ENCODE measurements around the gene PLCB2.
A peak's percentile ranks its signal among the peaks of the same experiment; 100 is the strongest.

The PLCB2 gene

GRCh38 chr15:40277471-40277870 lies 30.3 kb downstream of the PLCB2 start:
- in situ Hi-C loops (cut with MboI; ENCODE audit: low pct_unique_long_range_greater_than_20kb, low sequenced_read_pairs) = loop anchor here (10.0 kb wide), 1 partner anchor 63 kb away; no protein-coding TSS in a partner anchor
- DNase-seq = peak; percentile 52

- DNase-seq = no peak
- in situ Hi-C loops (cut with MboI; ENCODE audit: low pct_unique_long_range_greater_than_20kb, low sequenced_read_pairs) = loop anchor here (10.0 kb wide), 1 partner anchor 62 kb away; no protein-coding TSS in a partner anchor
These were observed 30.8 kb downstream of the PLCB2 start for GRCh38 chr15:40276927-40277326.

DNA sequence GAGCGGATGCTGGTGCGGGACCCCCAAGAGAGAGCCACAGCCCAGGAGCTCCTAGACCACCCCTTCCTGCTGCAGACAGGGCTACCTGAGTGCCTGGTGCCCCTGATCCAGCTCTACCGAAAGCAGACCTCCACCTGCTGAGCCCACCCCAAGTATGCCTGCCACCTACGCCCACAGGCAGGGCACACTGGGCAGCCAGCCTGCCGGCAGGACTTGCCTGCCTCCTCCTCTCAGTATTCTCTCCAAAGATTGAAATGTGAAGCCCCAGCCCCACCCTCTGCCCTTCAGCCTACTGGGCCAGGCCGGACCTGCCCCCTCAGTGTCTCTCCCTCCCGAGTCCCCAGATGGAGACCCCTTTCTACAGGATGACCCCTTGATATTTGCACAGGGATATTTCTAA lies 31.8 kb downstream of the PLCB2 start:
- in situ Hi-C loops (cut with MboI; ENCODE audit: low pct_unique_long_range_greater_than_20kb, low sequenced_read_pairs) = loop anchor here (10.0 kb wide), 1 partner anchor 61 kb away; no protein-coding TSS in a partner anchor
- DNase-seq = no peak

DNA sequence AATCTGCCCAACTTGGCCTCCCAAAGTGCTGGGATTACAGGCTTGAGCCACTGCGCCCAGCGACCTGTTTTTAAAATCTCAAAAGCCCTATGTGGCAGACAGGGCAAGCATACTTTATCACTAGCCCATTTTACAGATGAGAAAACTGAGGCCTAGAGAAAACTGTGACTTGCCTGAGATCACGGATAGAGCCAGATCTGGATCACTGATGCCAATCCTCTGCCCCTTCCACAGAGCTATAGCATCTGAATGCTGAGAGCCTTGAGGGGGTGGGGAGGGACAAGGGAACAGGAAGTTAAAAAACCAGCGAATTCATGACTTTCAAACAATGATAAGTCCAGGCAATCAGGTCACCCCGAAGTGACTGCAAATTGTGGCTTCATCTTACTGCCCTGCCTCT lies 32.2 kb downstream of the PLCB2 start:
- in situ Hi-C loops (cut with MboI; ENCODE audit: low pct_unique_long_range_greater_than_20kb, low sequenced_read_pairs) = loop anchor here (10.0 kb wide), 1 partner anchor 61 kb away; no protein-coding TSS in a partner anchor
- DNase-seq = no peak

- in situ Hi-C loops (cut with MboI; ENCODE audit: low pct_unique_long_range_greater_than_20kb, low sequenced_read_pairs) = loop anchor here (10.0 to 25.0 kb wide), 2 partner anchors 60 to 487 kb away; partner anchors contain the start of gene FSIP1
- DNase-seq = peak; percentile 95
These were observed 33.1 kb downstream of the PLCB2 start for GRCh38 chr15:40274350-40275274.

DNA sequence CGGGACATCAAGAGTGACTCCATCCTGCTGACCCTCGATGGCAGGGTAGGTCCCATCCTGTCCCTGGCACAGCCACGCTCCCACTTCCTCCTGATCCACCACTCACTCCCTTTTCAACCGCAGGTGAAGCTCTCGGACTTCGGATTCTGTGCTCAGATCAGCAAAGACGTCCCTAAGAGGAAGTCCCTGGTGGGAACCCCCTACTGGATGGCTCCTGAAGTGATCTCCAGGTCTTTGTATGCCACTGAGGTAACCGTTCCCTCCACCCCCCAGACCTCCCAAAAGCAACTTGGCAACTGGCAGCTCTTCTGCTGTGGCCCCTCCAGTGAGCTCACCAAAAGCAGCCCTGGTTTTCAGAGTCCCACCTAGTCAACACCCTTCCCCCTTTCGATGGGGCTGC lies 34.3 kb downstream of the PLCB2 start:
- DNase-seq = no peak
- in situ Hi-C loops (cut with MboI; ENCODE audit: low pct_unique_long_range_greater_than_20kb, low sequenced_read_pairs) = loop anchor here (10.0 to 25.0 kb wide), 2 partner anchors 59 to 486 kb away; partner anchors contain the start of gene FSIP1

GRCh38 chr15:40272485-40273056 lies 35.2 kb downstream of the PLCB2 start:
- no peak for DNase-seq

DNA sequence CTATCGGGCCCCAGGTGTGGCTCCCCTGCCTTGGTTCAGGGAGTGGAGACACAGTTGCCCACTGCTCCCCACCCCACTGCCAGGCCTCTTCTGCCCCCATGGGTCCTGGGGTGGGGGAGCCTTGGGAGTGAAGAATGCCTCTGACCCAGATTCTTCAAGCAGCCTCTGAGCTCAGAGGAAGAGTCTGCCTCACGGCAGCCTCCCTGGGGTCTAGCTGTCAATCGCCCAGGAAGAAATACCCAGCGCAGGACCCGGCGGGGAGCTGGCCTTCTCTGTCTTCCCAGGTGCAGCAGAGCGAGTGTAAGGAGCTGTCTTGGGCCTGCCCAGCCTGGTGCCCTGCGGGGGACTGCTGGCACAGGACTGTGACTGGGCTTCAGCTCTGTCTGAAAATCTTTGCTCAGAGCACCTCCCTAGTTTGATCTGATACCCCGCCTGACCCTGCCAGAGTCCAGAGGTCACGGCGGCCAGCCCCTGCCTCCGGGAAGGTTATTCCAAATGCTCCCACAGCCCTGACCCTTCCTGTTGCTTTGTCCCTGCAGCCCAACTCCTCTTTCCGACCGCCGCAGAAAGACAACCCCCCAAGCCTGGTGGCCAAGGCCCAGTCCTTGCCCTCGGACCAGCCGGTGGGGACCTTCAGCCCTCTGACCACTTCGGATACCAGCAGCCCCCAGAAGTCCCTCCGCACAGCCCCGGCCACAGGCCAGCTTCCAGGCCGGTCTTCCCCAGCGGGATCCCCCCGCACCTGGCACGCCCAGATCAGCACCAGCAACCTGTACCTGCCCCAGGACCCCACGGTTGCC lies 35.9 kb downstream of the PLCB2 start:
- no peak for DNase-seq
- in situ Hi-C loops (cut with MboI; ENCODE audit: low pct_unique_long_range_greater_than_20kb, low sequenced_read_pairs) = loop anchor here (10.0 to 25.0 kb wide), 2 partner anchors 57 to 485 kb away; partner anchors contain the start of gene FSIP1

More at GRCh38 chr15:40272485-40273056, 35.2 kb downstream of the PLCB2 start:
- in situ Hi-C loops (cut with MboI; ENCODE audit: low pct_unique_long_range_greater_than_20kb, low sequenced_read_pairs) = loop anchor here (10.0 to 25.0 kb wide), 2 partner anchors 58 to 485 kb away; partner anchors contain the start of gene FSIP1

DNA sequence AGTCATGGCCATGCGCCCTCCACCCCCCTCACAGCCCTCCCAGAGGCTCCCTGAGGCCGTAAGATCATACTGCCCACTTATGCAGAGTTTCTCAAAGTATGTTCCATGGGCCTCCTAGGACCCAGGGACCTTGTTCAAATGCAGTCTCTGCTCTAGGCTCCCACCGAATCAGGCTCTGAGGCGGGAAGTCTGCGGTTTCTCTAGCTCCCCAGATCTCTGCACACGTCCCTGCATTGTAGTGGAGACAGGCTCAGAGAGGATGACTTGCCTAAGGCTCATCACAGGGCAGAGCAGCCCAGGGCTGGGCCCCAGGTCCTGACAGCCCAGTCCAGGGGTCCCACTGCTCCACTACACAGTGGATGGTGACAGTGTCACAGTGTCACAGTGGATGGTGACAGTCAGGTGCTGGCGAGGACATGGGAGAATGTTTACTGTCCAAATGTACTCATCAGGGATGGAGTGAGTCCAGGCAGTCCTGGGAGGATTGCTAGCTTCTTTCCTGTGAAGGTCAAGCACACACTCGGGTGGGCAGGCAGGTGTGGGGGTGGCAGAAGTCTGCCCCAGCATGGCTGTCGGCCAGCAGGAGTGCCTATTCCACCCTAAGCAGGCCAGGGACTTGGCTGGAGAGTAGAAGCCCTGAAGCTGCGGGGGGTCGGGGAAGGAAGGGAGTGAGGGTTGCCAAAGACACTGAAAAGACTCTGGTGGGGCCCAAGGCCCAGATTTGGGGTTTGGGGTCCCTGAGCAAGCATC lies 37.3 kb downstream of the PLCB2 start:
- in situ Hi-C loops (cut with MboI; ENCODE audit: low pct_unique_long_range_greater_than_20kb, low sequenced_read_pairs) = loop anchor here (10.0 to 25.0 kb wide), 2 partner anchors 56 to 483 kb away; partner anchors contain the start of gene FSIP1

GRCh38 chr15:40269604-40270003 lies 38.1 kb downstream of the PLCB2 start:
- DNase-seq = no peak
- in situ Hi-C loops (cut with MboI; ENCODE audit: low pct_unique_long_range_greater_than_20kb, low sequenced_read_pairs) = loop anchor here (10.0 to 25.0 kb wide), 2 partner anchors 55 to 482 kb away; partner anchors contain the start of gene FSIP1

More for the DNA sequence above, 37.3 kb downstream of the PLCB2 start:
- no peak for DNase-seq

GRCh38 chr15:40267670-40268069 lies 40.1 kb downstream of the PLCB2 start:
- in situ Hi-C loops (cut with MboI; ENCODE audit: low pct_unique_long_range_greater_than_20kb, low sequenced_read_pairs) = loop anchor here (25.0 kb wide), 1 partner anchor 480 kb away; the partner anchor contains the start of gene FSIP1
- no peak for DNase-seq

DNA sequence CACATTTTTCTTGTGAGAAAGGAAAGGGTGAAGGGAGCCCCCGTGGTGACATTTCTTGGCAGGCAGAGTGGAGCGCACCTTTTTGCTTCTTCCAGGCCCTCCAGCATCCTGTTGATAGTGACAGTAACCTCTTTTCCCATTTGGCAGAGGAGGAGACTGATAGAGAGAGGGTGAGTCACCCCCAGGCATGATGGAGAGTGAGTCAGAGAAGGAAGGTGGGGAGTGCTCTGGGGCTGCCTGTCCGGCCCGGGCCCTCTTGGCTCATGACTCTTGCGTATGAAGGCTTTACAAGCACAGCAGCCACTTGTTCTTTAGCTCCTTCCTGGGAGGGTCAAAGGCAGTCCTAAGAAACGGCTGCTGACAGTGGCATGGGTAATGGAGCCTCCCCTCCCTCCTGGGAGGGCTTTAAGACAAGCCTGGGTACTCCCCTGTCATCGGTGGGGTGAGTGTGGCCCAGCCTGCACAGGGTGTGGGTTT lies 40.9 kb downstream of the PLCB2 start:
- DNase-seq = no peak
- in situ Hi-C loops (cut with MboI; ENCODE audit: low pct_unique_long_range_greater_than_20kb, low sequenced_read_pairs) = loop anchor here (25.0 kb wide), 1 partner anchor 480 kb away; the partner anchor contains the start of gene FSIP1

DNA sequence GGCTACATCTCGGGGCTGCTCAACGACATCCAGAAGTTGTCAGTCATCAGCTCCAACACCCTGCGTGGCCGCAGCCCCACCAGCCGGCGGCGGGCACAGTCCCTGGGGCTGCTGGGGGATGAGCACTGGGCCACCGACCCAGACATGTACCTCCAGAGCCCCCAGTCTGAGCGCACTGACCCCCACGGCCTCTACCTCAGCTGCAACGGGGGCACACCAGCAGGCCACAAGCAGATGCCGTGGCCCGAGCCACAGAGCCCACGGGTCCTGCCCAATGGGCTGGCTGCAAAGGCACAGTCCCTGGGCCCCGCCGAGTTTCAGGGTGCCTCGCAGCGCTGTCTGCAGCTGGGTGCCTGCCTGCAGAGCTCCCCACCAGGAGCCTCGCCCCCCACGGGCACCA lies 41.9 kb downstream of the PLCB2 start:
- in situ Hi-C loops (cut with MboI; ENCODE audit: low pct_unique_long_range_greater_than_20kb, low sequenced_read_pairs) = loop anchor here (25.0 kb wide), 1 partner anchor 479 kb away; the partner anchor contains the start of gene FSIP1
- no peak for DNase-seq

- DNase-seq = no peak
- in situ Hi-C loops (cut with MboI; ENCODE audit: low pct_unique_long_range_greater_than_20kb, low sequenced_read_pairs) = loop anchor here (25.0 kb wide), 1 partner anchor 478 kb away; the partner anchor contains the start of gene FSIP1
These were observed 42.4 kb downstream of the PLCB2 start for GRCh38 chr15:40265355-40265754.

DNA sequence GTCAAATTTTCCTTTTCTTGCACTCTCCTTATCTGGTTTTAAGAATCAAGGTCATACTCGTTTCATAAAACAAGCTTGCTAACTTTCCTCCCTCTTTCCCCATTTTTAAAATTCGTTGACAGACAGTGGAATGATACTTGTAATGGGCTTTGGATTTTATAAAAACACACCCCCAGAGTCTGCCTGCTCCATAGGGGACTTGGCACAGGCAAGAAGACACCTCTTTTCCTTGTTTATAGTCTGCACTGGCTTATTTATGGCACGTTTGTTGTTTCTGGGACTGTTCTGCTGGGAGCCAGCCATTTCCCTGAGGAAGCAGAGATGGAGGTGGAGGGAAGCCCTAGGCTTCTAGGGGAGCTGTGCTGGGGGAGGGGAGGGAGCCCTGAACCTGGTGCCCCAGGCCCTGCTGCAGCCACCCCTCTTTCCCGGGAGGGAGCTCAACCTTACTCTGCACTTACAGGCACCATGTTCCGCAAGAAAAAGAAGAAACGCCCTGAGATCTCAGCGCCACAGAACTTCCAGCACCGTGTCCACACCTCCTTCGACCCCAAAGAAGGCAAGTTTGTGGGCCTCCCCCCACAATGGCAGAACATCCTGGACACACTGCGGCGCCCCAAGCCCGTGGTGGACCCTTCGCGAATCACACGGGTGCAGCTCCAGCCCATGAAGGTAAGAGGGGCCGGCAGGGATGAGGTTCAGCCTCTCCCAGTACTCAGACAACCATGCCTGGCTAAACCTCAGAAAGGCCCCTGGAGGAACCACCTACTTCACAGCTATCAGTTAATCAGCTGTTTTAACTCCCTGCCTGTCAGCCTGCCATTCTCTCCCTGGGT lies 43.2 kb downstream of the PLCB2 start:
- no peak for DNase-seq
- in situ Hi-C loops (cut with MboI; ENCODE audit: low pct_unique_long_range_greater_than_20kb, low sequenced_read_pairs) = loop anchor here (25.0 kb wide), 1 partner anchor 477 kb away; the partner anchor contains the start of gene FSIP1

DNA sequence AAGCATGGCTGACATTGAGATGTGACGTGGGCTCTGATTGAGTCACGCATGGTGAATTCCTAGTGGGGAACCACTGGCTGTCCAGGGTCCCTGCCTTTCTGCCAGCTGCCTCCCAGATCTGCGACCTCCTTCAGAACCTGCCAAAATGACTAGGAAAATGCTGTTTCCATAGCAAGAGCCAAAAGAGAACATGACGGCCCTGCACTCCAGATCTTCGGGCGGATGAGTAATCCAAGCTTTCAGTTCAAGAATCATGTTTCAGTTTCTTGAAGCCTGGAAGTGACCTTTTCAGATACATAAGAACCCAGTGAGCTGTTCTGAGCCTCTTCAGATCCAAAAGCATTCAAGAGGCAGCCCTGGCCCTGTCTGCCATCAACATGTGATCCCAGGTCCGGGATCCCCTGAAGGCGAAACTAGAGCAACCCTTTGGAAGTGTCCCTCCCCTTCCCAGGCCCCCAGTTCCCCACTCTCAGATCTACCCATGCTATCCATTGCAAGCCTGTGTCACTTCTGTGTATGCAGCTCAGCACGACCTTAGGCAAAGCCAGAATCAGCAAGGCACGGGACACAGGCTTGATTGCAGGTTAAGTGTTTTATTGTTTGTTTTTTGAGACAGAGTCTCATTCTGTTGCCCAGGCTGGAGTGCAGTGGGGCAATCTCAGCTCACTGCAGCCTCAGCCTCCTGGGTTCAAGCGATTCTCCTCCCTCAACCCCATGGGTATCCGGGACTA lies 44.5 kb downstream of the PLCB2 start:
- in situ Hi-C loops (cut with MboI; ENCODE audit: low pct_unique_long_range_greater_than_20kb, low sequenced_read_pairs) = loop anchor here (25.0 kb wide), 1 partner anchor 476 kb away; the partner anchor contains the start of gene FSIP1
- DNase-seq = no peak
